Breast epithelium (tissue), 4 donors: ENCODE measurements around the gene ANKRD66. TPM values are rescaled to one million over a fixed set of nuclear protein-coding genes. Genes with fewer than 3 reads are reported as not detected.

Source experiments
- DNase-seq, 2 donors: peaks; one replicate each; pipeline ENCODE4 v3.0.0-alpha.2; 2019; ENCODE audit warnings: low spot score in 2 of 2
- H3K27ac ChIP-seq, 2 donors: fragments of 200-600 bp; sonication (generic) in 1 of 2; one replicate each; pipeline ENCODE4 v1.5.1; 2016 to 2019; ENCODE audit warnings: mild to moderate bottlenecking in 1 of 2
- H3K27me3 ChIP-seq, 2 donors: fragments of 200-600 bp; sonication (generic) in 1 of 2; one replicate each; pipeline versions ENCODE4 v1.5.1 to v1.6.0; 2017 to 2019; ENCODE audit warnings: control low read depth in 1 of 2, mild to moderate bottlenecking in 1 of 2
- H3K36me3 ChIP-seq: fragments of 200-600 bp; one replicate; pipeline ENCODE4 v1.5.1; 2019
- H3K4me1 ChIP-seq, 2 donors: fragments of 200-600 bp; sonication (generic); one replicate each; pipeline ENCODE4 v1.5.1; 2016 to 2019; ENCODE audit warnings: control low read depth in 1 of 2
- H3K4me3 ChIP-seq, 3 donors: fragments of 200-600 bp; sonication (generic); 1 replicate in 2 of 3; 2 replicates in 1 of 3; pipeline ENCODE4 v1.5.1; 2016 to 2019; ENCODE audit warnings: mild to moderate bottlenecking in 3 of 3, moderate library complexity in 2 of 3
- H3K9me3 ChIP-seq, 2 donors: fragments of 200-600 bp; sonication (generic) in 1 of 2; one replicate each; pipeline ENCODE4 v1.5.1; 2016 to 2019; ENCODE audit warnings: control low read depth in 1 of 2
- CTCF ChIP-seq, 3 donors: fragments of 450-650 bp; IDR thresholded peaks; one replicate each; pipeline ENCODE4 v1.5.1; 2016 to 2017; ENCODE audit warnings: antibody characterized with exemption in 3 of 3, mild to moderate bottlenecking in 3 of 3, moderate library complexity in 3 of 3
- POLR2A ChIP-seq: fragments of 450-650 bp; IDR thresholded peaks from one replicate; pipeline ENCODE4 v1.6.1; 2016; ENCODE audit warnings: antibody characterized with exemption, mild to moderate bottlenecking, moderate library complexity
- POLR2AphosphoS5 ChIP-seq, 3 donors: sonication (generic); formaldehyde crosslinking; IDR thresholded peaks; one replicate each; pipeline ENCODE4 v1.6.1; 2017; ENCODE audit warnings: antibody characterized with exemption in 3 of 3
- intact Hi-C: fragments of 100-400 bp; cut with DNase I; formaldehyde crosslinking; loops from one replicate; pipeline ENCODE4 v1.15.1; 2023; ENCODE audit warnings: low total_unique reads
- total RNA-seq, 3 donors: library from RNA; depleted of rRNA; stranded (reverse); fragments of >200 nt; gene quantifications; one replicate each; pipeline ENCODE4 v1.1.0, GENCODE V29; 2016

ANKRD66 gene
- total RNA-seq, 3 donors from 2014 or later = not detected

GRCh38 chr6:46715141-46715540, 31.6 kb upstream of the ANKRD66 start:
- H3K4me1 ChIP-seq = no peaks in the 10 kb centered on the region
- H3K27ac ChIP-seq = no peak overlapping the region

GRCh38 chr6:46719099-46719498, 27.6 kb upstream of the ANKRD66 start:
- H3K27ac ChIP-seq = no peak overlapping the region

More at GRCh38 chr6:46715141-46715540, 31.6 kb upstream of the ANKRD66 start:
- no peak for DNase-seq
- Histone ChIP-seq H3K9me3 (no peaks in the 10 kb centered on the region), H3K27me3 (no peaks in the 10 kb centered on the region), H3K4me3 (no peak overlapping the region), H3K36me3 (no peaks in the 10 kb centered on the region)
- TF ChIP-seq POLR2A (no peak), POLR2AphosphoS5 (IDR thresholded peaks at IDR 0.05) (no peak), CTCF (IDR thresholded peaks at IDR 0.05) (no peak)
- intact Hi-C loops = no loop called here

DNA sequence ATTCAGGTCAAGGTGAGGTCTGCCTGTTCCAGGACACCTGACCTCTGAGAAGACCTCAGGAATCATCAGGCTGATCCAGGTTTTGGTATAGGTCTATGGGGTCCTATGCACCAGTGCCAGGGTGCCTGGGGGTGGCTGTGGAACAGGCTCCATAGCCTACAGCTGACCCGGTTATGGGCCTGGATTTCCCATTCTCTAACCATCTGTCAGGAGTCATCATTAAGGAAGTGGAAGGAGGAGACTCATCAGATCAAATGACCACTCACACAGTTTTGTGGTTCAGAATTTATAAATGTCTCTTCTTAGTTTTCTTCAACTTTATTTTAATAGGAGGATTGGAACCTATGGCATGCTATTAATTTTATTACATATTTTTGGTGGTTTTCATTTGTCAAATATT, 26.3 kb upstream of the ANKRD66 start:
- no peaks in the 10 kb centered on the region for H3K27me3 ChIP-seq
- no peaks in the 10 kb centered on the region for H3K36me3 ChIP-seq
- no peak overlapping the region for H3K27ac ChIP-seq
- no peak overlapping the region for H3K4me3 ChIP-seq
- DNase-seq = no peak
- intact Hi-C loops = no loop called here
- no peaks in the 10 kb centered on the region for H3K4me1 ChIP-seq
- H3K9me3 ChIP-seq = no peaks in the 10 kb centered on the region
- TF ChIP-seq POLR2AphosphoS5 (IDR thresholded peaks at IDR 0.05) (no peak), CTCF (IDR thresholded peaks at IDR 0.05) (no peak), POLR2A (no peak)

More at GRCh38 chr6:46719099-46719498, 27.6 kb upstream of the ANKRD66 start:
- H3K4me1 ChIP-seq = no peaks in the 10 kb centered on the region
- intact Hi-C loops = no loop called here
- H3K27me3 ChIP-seq = no peaks in the 10 kb centered on the region
- H3K9me3 ChIP-seq = no peaks in the 10 kb centered on the region
- no peak for TF ChIP-seq CTCF (IDR thresholded peaks at IDR 0.05)
- TF ChIP-seq POLR2A = no peak
- no peak for TF ChIP-seq POLR2AphosphoS5 (IDR thresholded peaks at IDR 0.05)
- no peak for DNase-seq
- H3K4me3 ChIP-seq = no peak overlapping the region
- no peaks in the 10 kb centered on the region for H3K36me3 ChIP-seq

- H3K27me3 ChIP-seq = no peaks in the 10 kb centered on the region
- no peak overlapping the region for H3K27ac ChIP-seq
- no peak overlapping the region for H3K4me3 ChIP-seq
- H3K36me3 ChIP-seq = no peaks in the 10 kb centered on the region
- no peaks in the 10 kb centered on the region for H3K9me3 ChIP-seq
- TF ChIP-seq POLR2A = no peak
- TF ChIP-seq POLR2AphosphoS5 (IDR thresholded peaks at IDR 0.05) = no peak
- no peak for TF ChIP-seq CTCF (IDR thresholded peaks at IDR 0.05)
- no peak for DNase-seq
- intact Hi-C loops = no loop called here
- H3K4me1 ChIP-seq = no peaks in the 10 kb centered on the region
These were observed 16.9 kb upstream of the ANKRD66 start for GRCh38 chr6:46729787-46730326.

GRCh38 chr6:46730921-46731461, 15.7 kb upstream of the ANKRD66 start:
- DNase-seq = no peak
- no peak overlapping the region for H3K27ac ChIP-seq
- TF ChIP-seq POLR2A = no peak
- TF ChIP-seq CTCF (IDR thresholded peaks at IDR 0.05) = no peak
- no peak for TF ChIP-seq POLR2AphosphoS5 (IDR thresholded peaks at IDR 0.05)
- H3K4me3 ChIP-seq = no peak overlapping the region
- no peaks in the 10 kb centered on the region for H3K4me1 ChIP-seq
- H3K36me3 ChIP-seq = no peaks in the 10 kb centered on the region
- intact Hi-C loops = no loop called here
- no peaks in the 10 kb centered on the region for H3K9me3 ChIP-seq
- no peaks in the 10 kb centered on the region for H3K27me3 ChIP-seq
